Neuronal stem cell (in vitro differentiated cells): ENCODE results near the gene STX16.

Source experiments
- DNase-seq: peaks from one replicate; pipeline ENCODE4 v3.0.0-alpha.2; 2013; ENCODE audit warnings: low spot score
- H2AFZ ChIP-seq: one replicate; pipeline ENCODE4 v1.6.1; 2013; ENCODE audit warnings: mild to moderate bottlenecking, low read length, inconsistent platforms
- H2AK5ac ChIP-seq: 2 replicates; pipeline ENCODE4 v1.6.1; 2013; ENCODE audit warnings: low read depth, mild to moderate bottlenecking, inconsistent platforms, low read length, moderate library complexity, mixed read lengths
- H2BK120ac ChIP-seq: 2 replicates; pipeline ENCODE4 v1.6.1; 2013; ENCODE audit warnings: low read depth, mild to moderate bottlenecking, inconsistent platforms, low read length, moderate library complexity, mixed read lengths
- H2BK12ac ChIP-seq: one replicate; pipeline ENCODE4 v1.6.1; 2013; ENCODE audit warnings: low read length, inconsistent platforms
- H2BK15ac ChIP-seq: 2 replicates; pipeline ENCODE4 v1.6.1; 2013; ENCODE audit warnings: mild to moderate bottlenecking, low read length, inconsistent platforms, mixed read lengths
- H2BK5ac ChIP-seq: one replicate; pipeline ENCODE4 v1.6.1; 2013; ENCODE audit warnings: inconsistent platforms, mild to moderate bottlenecking, low read length, moderate library complexity
- H3K14ac ChIP-seq: one replicate; pipeline ENCODE4 v1.6.1; 2013; ENCODE audit warnings: low read length, inconsistent platforms
- H3K18ac ChIP-seq: 2 replicates; pipeline ENCODE4 v1.6.1; 2013; ENCODE audit warnings: low read length, inconsistent platforms
- H3K23ac ChIP-seq: 2 replicates; pipeline ENCODE4 v1.6.1; 2013; ENCODE audit warnings: low read depth, mild to moderate bottlenecking, mixed read lengths, low read length, inconsistent platforms; ENCODE audit not compliant: poor library complexity
- H3K27ac ChIP-seq: replicated peaks from 3 replicates; pipeline ENCODE4 v1.5.1; 2013; ENCODE audit warnings: low read length, inconsistent platforms
- H3K27me3 ChIP-seq, 3 experiments: 2 replicates each; pipeline ENCODE4 v1.6.1; 2013; ENCODE audit warnings: low read length in 3 of 3, mild to moderate bottlenecking in 2 of 3, inconsistent platforms in 1 of 3, low read depth in 1 of 3, mixed read lengths in 1 of 3, moderate library complexity in 1 of 3; ENCODE audit not compliant: control insufficient read depth in 3 of 3, insufficient read depth in 3 of 3
- H3K36me3 ChIP-seq, 2 donors: replicated peaks in 1 of 2; 2 replicates each; pipeline ENCODE4 v1.6.1; 2013; ENCODE audit warnings: low read length in 2 of 2; ENCODE audit not compliant: control insufficient read depth in 2 of 2, insufficient read depth in 2 of 2
- H3K4ac ChIP-seq: 2 replicates; pipeline ENCODE4 v1.6.1; 2013; ENCODE audit warnings: inconsistent platforms, mild to moderate bottlenecking, low read length, moderate library complexity
- H3K4me1 ChIP-seq, 2 donors: 1 replicate in 1 of 2; 2 replicates in 1 of 2; pipeline ENCODE4 v1.6.1; 2013; ENCODE audit warnings: low read length in 2 of 2, low read depth in 1 of 2; ENCODE audit not compliant: control insufficient read depth in 2 of 2, insufficient read depth in 1 of 2
- H3K4me2 ChIP-seq: one replicate; pipeline ENCODE4 v1.6.1; 2013; ENCODE audit warnings: mild to moderate bottlenecking, low read length, inconsistent platforms; ENCODE audit not compliant: insufficient read depth, poor library complexity, severe bottlenecking
- H3K4me3 ChIP-seq, 2 donors: 2 replicates each; pipeline ENCODE4 v1.5.1; 2013; ENCODE audit warnings: low read length in 2 of 2, mild to moderate bottlenecking in 2 of 2, inconsistent platforms in 1 of 2, moderate library complexity in 1 of 2
- H3K79me1 ChIP-seq: one replicate; pipeline ENCODE4 v1.6.1; 2013; ENCODE audit warnings: low read depth, mild to moderate bottlenecking, inconsistent platforms, low read length, moderate library complexity
- H3K9ac ChIP-seq: one replicate; pipeline ENCODE4 v1.6.1; 2013; ENCODE audit warnings: mild to moderate bottlenecking, low read depth, low read length, inconsistent platforms; ENCODE audit not compliant: poor library complexity
- H3K9me3 ChIP-seq, 2 donors: replicated peaks in 1 of 2; 2 replicates each; pipeline versions ENCODE3 to v1.6.1; 2013; ENCODE audit warnings: low read length in 2 of 2, mild to moderate bottlenecking in 2 of 2, inconsistent platforms in 1 of 2, low read depth in 1 of 2, mixed read lengths in 1 of 2, moderate library complexity in 1 of 2; ENCODE audit not compliant: control insufficient read depth in 2 of 2, insufficient read depth in 1 of 2
- H4K8ac ChIP-seq: one replicate; pipeline ENCODE4 v1.6.1; 2013; ENCODE audit warnings: low read depth, mild to moderate bottlenecking, inconsistent platforms, low read length, moderate library complexity
- H4K91ac ChIP-seq: one replicate; pipeline ENCODE4 v1.6.1; 2013; ENCODE audit warnings: low read length, low read depth, mild to moderate bottlenecking, inconsistent platforms; ENCODE audit not compliant: poor library complexity
- WGBS, 2 donors: extraction: QIAGEN DNeasy Blood & Tissue Kit; methylation state at CpG; one replicate each; pipeline ENCODE4 v1.1.7; 2013; ENCODE audit warnings: missing lambda C conversion rate in 2 of 2, mixed read lengths in 1 of 2; ENCODE audit not compliant: insufficient read length in 2 of 2, insufficient replicate concordance in 1 of 2; ENCODE audit errors: extremely low coverage in 2 of 2; 5-methylcytosine and 5-hydroxymethylcytosine counted together

Gene STX16

GRCh38 chr20:58605292-58606065, 45.6 kb upstream of the STX16 start:
- no peak overlapping the region for H3K4me3 ChIP-seq
- H2BK15ac ChIP-seq = peak overlapping the region; percentile 40
- no peak overlapping the region for H3K23ac ChIP-seq
- no CpG with 5 or more reads among the region's 19 CpGs for WGBS, 2 donors
- peak overlapping the region; percentile 13 for H3K4ac ChIP-seq
- peak overlapping the region; percentile 65 for H2AK5ac ChIP-seq
- peak overlapping the region; percentile 44 for H3K9ac ChIP-seq
- peak overlapping the region; percentile 81 for H4K91ac ChIP-seq
- H2BK5ac ChIP-seq = peak overlapping the region; percentile 77
- no peak overlapping the region for H3K14ac ChIP-seq
- H4K8ac ChIP-seq = no peak overlapping the region
- no peak overlapping the region for H3K27ac ChIP-seq
- H2BK120ac ChIP-seq = no peak overlapping the region
- H2BK12ac ChIP-seq = no peak overlapping the region
- no peak overlapping the region for H2AFZ ChIP-seq
- no peaks in the 10 kb centered on the region for H3K9me3 ChIP-seq
- peaks cover 0 to 4% of the 10 kb centered on the region in 2 donors for H3K4me1 ChIP-seq
- H3K18ac ChIP-seq = peak overlapping the region; percentile 86
- H3K4me2 ChIP-seq = no peak overlapping the region
- H3K27me3 ChIP-seq = peaks cover 0 to 23% (median 0%) of the 10 kb centered on the region in 3 experiments
- H3K36me3 ChIP-seq = no peaks in the 10 kb centered on the region
- H3K79me1 ChIP-seq = no peaks in the 10 kb centered on the region
- DNase-seq = no peak

DNA sequence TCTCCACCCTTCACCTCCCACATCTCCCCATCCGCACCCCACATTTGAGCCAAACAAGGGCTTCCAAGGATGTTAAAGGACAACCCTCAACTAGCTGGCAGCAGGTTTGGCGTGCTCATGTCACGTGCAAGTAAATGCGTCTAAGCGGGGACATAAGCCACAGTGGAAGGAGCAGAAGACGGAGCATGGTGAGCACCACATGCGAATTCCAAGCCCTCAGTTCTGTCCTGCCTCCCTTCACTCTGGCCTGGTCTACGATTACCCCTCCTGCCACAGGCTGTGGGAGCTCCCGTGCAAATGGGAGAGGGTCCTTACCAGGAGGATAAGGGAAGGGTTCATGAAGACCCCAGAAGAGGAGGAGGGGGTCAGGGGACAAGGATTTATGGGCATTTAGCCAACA, 44.9 kb upstream of the STX16 start:
- H3K4me1 ChIP-seq = peaks cover 0 to 4% of the 10 kb centered on the region in 2 donors
- H4K8ac ChIP-seq = no peak overlapping the region
- no peaks in the 10 kb centered on the region for H3K36me3 ChIP-seq
- peak overlapping the region; percentile 26 for H2AK5ac ChIP-seq
- no peaks in the 10 kb centered on the region for H3K79me1 ChIP-seq
- no peak overlapping the region for H3K4ac ChIP-seq
- H2BK120ac ChIP-seq = no peak overlapping the region
- H3K23ac ChIP-seq = no peak overlapping the region
- H3K27ac ChIP-seq = no peak overlapping the region
- no peak overlapping the region for H3K4me2 ChIP-seq
- H3K27me3 ChIP-seq = peaks cover 0 to 23% (median 0%) of the 10 kb centered on the region in 3 experiments
- no peak overlapping the region for H3K4me3 ChIP-seq
- H3K9me3 ChIP-seq = no peaks in the 10 kb centered on the region
- no peak overlapping the region for H3K9ac ChIP-seq
- no CpG with 5 or more reads among the region's 9 CpGs for WGBS, 2 donors
- no peak overlapping the region for H3K14ac ChIP-seq
- H2BK12ac ChIP-seq = no peak overlapping the region
- H2AFZ ChIP-seq = no peak overlapping the region
- peak overlapping the region; percentile 86 for H3K18ac ChIP-seq
- peak overlapping the region; percentile 77 for H2BK5ac ChIP-seq
- H4K91ac ChIP-seq = peak overlapping the region; percentile 81
- H2BK15ac ChIP-seq = peak overlapping the region; percentile 40
- no peak for DNase-seq

- Histone ChIP-seq H3K27me3 (peaks cover 0 to 23% (median 0%) of the 10 kb centered on the region in 3 experiments), H3K4me3 (no peak overlapping the region), H4K8ac (no peak overlapping the region), H2BK12ac (no peak overlapping the region), H3K4me2 (no peak overlapping the region), H3K23ac (peak overlapping the region; percentile 44), H2BK15ac (peak overlapping the region; percentile 22), H2BK120ac (no peak overlapping the region), H2BK5ac (peak overlapping the region; percentile 46), H3K36me3 (no peaks in the 10 kb centered on the region), H4K91ac (no peak overlapping the region), H2AFZ (no peak overlapping the region), H3K9ac (no peak overlapping the region), H2AK5ac (peak overlapping the region; percentile 27), H3K14ac (no peak overlapping the region), H3K4me1 (peaks cover 0 to 4% of the 10 kb centered on the region in 2 donors), H3K79me1 (no peaks in the 10 kb centered on the region), H3K18ac (peak overlapping the region; percentile 15), H3K9me3 (no peaks in the 10 kb centered on the region), H3K4ac (no peak overlapping the region), H3K27ac (no peak overlapping the region)
- no peak for DNase-seq
- no CpG with 5 or more reads among the region's 17 CpGs for WGBS, 2 donors
These were observed 42.8 kb upstream of the STX16 start for GRCh38 chr20:58608096-58608840.

DNA sequence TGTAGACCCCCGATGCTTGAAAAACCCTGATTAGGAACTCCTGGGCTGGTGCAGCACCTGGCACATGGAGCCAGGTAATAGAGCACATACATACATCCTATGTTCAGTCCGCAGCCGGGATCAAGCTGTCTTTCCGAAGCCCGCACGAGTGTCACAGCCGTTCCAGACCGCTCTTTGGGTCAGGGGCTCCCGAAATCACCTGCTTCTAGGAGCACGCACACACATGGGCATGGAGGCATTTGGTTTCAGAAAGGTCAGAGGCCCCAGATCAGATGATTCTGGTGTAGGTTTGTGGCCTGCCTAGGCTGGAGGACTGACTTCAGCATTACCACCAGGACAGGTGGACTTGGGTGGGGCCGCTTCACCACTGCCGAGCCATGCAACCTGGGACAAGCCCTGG, 42.1 kb upstream of the STX16 start:
- H3K36me3 ChIP-seq = no peaks in the 10 kb centered on the region
- WGBS, 2 donors = no CpG with 5 or more reads among the region's 12 CpGs
- no peak overlapping the region for H3K27ac ChIP-seq

More for the DNA sequence above, 42.1 kb upstream of the STX16 start:
- no peak overlapping the region for H3K4me3 ChIP-seq
- no peak overlapping the region for H2AFZ ChIP-seq
- peak overlapping the region; percentile 46 for H2BK5ac ChIP-seq
- H3K9ac ChIP-seq = no peak overlapping the region
- H3K4me2 ChIP-seq = no peak overlapping the region
- no peaks in the 10 kb centered on the region for H3K9me3 ChIP-seq
- H2BK15ac ChIP-seq = no peak overlapping the region
- no peaks in the 10 kb centered on the region for H3K79me1 ChIP-seq
- no peak overlapping the region for H3K4ac ChIP-seq
- peak overlapping the region; percentile 14 for H3K23ac ChIP-seq
- peaks cover 0 to 4% of the 10 kb centered on the region in 2 donors for H3K4me1 ChIP-seq
- H4K8ac ChIP-seq = no peak overlapping the region
- H2BK12ac ChIP-seq = no peak overlapping the region
- H3K18ac ChIP-seq = no peak overlapping the region
- no peak overlapping the region for H2AK5ac ChIP-seq
- no peak overlapping the region for H2BK120ac ChIP-seq
- no peak overlapping the region for H3K14ac ChIP-seq
- no peak overlapping the region for H4K91ac ChIP-seq
- DNase-seq = no peak
- peaks cover 0 to 23% (median 0%) of the 10 kb centered on the region in 3 experiments for H3K27me3 ChIP-seq
